GM19193 (cell line): ENCODE measurements around the gene PPIL6.

ENCODE experiments used
- POLR2A ChIP-seq: IDR thresholded peaks from 4 replicates; pipeline ENCODE4 v1.6.1; 2011; ENCODE audit not compliant: insufficient read depth, insufficient read length; ENCODE audit errors: extremely low read depth

The PPIL6 gene

DNA sequence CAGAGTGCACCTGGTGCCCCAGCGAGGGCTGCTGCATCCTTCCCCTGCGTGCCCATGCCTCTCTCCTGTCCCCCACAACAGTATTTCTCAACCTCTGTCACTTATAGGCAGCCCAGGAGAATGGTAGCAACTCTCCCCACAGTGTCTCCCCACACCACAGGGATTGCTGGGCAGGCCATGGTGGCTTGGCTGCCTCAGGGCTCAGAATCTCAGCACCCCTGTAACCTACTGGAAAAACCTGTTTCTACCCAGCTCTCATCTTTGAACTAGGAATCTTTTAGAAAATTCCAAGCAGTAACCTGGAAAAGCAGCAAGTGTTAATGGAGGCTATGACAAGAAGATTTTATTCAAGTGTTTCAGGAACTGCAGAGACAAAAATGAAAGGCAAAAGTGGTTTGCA is 96.2 kb downstream of the PPIL6 start:
- TF ChIP-seq POLR2A = no peak

DNA sequence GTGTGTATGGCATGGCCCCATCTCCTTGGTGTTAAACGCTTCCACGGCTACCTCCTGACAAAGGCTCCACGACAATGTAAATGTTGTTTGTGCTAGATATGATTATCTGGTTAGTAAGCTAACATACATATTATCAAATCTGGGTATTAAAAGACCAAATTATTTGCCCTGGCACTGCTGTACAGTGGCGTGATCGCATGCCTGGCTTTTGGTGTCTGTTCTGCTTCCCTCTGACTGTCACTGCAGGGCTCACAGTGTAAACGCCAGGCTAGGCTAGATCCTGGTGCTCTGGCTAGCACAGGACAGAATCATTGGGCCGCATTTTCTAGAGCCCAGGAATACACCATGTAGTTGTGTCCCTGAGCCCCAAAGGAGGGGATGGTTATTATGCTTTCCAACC is 96.9 kb downstream of the PPIL6 start:
- TF ChIP-seq POLR2A = no peak

DNA sequence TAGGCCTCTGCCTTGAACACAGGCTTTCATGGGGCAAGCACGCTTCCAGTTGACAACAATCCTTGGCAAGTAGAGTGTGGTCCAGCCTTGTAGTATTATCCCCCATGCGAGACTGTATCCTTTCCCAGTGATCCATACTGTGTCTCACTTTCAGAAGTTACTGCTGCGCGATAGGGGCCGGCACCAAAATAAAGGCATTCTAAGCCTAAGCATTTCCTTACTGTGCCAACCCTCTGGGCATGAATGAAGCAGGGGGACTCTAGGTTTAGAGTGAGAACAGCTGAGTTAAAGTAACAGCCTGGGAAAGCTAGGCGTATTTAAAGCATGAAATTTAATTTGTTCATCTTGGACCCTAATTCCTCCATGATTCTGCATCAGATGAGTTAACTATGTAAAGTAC is 97.5 kb downstream of the PPIL6 start:
- no peak for TF ChIP-seq POLR2A

GRCh38 chr6:109342506-109342905 is 97.9 kb downstream of the PPIL6 start:
- TF ChIP-seq POLR2A = no peak

GRCh38 chr6:109340811-109341210 is 99.6 kb downstream of the PPIL6 start:
- TF ChIP-seq POLR2A = no peak
